Measurements from ENCODE around the gene BLOC1S3.

BLOC1S3 gene

DNA sequence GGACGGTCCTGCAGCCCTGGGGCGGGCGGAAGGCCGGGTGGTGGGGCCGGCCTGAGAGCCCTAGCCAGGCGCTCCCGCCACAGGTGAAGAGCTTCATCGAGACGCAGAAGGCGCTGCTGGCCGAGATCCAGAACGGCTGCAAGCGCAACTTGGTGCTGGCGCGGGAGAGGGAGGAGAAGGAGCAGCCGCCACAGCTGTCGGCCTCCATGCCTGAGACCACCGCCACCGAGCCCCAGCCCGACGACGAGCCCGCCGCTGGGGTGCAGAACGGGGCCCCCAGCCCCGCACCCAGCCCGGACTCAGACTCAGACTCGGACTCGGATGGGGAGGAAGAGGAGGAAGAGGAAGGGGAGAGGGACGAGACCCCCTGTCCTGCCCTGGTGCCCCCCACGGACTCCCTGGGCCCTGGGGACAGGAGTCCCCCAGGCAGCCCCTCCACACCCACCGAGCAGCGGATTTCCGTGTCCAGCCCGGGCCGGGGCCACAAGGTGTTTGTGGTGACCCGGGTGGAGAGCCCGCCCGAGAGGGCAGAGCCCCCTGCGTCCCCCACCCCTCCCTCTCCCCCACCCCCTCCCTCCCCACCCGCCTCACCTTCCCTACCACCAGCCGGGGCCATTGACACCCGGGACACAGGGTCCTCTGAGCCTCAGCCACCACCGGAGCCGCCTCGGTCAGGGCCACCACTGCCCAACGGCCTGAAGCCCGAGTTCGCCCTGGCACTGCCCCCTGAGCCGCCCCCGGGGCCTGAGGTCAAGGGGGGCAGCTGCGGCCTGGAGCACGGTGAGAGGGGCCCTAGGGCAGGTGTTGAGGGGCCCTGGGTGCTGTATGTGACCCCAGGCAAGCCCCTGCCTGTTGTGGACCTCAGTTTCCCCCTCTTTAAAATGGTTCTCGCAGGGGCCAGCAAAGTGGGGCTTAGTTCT is 33.1 kb upstream of the BLOC1S3 start:
- Histone ChIP-seq H3K79me2 (ENCODE audit: low read length) (no peaks in the 10 kb centered on the region), H3K36me3 (replicated peaks; ENCODE audit: low read depth, low read length) (peaks cover 7% of the 10 kb centered on the region), H3K27me3 (ENCODE audit: low read depth, low read length) (no peaks in the 10 kb centered on the region), H3K9ac (ENCODE audit: low read length) (no peak overlapping the region), H2AFZ (ENCODE audit: low read depth, low read length) (no peak overlapping the region), H3K27ac (ENCODE audit: low read length) (no peak overlapping the region), H3K4me2 (ENCODE audit: low read length) (no peak overlapping the region), H3K4me1 (ENCODE audit: low read length) (no peaks in the 10 kb centered on the region), H4K20me1 (ENCODE audit: insufficient read depth, low read length) (no peaks in the 10 kb centered on the region), H3K9me3 (ENCODE audit: insufficient read depth, low read length) (no peaks in the 10 kb centered on the region), H3K4me3 (ENCODE audit: low read length) (no peak overlapping the region)
- TF ChIP-seq, protein P1, sequence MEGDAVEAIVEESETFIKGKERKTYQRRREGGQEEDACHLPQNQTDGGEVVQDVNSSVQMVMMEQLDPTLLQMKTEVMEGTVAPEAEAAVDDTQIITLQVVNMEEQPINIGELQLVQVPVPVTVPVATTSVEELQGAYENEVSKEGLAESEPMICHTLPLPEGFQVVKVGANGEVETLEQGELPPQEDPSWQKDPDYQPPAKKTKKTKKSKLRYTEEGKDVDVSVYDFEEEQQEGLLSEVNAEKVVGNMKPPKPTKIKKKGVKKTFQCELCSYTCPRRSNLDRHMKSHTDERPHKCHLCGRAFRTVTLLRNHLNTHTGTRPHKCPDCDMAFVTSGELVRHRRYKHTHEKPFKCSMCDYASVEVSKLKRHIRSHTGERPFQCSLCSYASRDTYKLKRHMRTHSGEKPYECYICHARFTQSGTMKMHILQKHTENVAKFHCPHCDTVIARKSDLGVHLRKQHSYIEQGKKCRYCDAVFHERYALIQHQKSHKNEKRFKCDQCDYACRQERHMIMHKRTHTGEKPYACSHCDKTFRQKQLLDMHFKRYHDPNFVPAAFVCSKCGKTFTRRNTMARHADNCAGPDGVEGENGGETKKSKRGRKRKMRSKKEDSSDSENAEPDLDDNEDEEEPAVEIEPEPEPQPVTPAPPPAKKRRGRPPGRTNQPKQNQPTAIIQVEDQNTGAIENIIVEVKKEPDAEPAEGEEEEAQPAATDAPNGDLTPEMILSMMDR (IDR thresholded peaks at IDR 0.05; ENCODE audit: low read depth, low read length) = no peak
- TF ChIP-seq EZH2phosphoT487 (IDR thresholded peaks at IDR 0.05; ENCODE audit: low read depth) = no peak

DNA sequence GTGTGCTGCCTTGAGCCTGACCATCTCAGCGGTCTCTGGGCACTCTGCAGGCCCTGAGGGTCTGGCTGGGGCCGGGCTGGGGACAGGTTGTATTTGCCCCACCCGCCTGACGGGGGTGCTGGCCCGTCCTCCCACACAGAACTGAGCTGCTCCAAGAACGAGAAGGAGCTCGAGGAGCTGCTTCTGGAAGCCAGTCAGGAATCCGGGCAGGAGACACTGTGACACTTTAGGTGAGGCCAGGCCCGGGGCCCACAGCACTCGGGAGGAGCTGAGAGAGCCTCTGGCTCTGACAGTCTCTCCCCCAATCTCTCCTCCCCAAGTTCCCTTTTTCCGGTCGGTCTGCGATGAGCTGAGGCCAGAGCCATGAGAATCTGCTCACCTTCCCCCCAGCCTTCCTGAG is 32.3 kb upstream of the BLOC1S3 start:
- no peaks in the 10 kb centered on the region for H3K9me3 ChIP-seq (ENCODE audit: insufficient read depth, low read length)
- TF ChIP-seq, protein P1 (IDR thresholded peaks at IDR 0.05; ENCODE audit: low read depth, low read length) = no peak
- no peak for TF ChIP-seq EZH2phosphoT487 (IDR thresholded peaks at IDR 0.05; ENCODE audit: low read depth)

DNA sequence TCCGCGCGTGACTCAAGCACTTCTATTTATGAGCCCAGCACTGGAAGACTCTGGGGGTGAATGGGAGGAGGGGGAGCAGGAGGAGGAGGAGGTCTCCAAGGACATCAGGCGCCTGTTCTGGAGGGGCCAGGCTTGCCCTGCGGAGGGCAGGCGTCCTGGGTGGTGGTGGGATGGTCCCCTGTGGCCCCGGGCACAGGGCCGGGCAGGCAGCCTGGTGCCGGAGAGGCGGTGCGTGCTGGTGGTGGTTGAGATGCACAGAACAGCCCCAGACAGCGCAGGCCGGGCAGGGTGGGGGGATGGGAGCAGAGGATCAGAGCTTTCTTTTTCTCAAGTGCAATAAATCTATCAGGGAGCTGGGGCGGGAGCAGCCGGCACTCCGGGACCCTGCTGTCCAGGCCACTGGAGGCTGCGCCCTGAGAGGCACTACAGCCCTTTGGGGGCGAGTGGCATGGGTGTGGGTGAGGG is 31.8 kb upstream of the BLOC1S3 start:
- TF ChIP-seq, protein P1 (IDR thresholded peaks at IDR 0.05; ENCODE audit: low read depth, low read length) = no peak
- no peak for TF ChIP-seq EZH2phosphoT487 (IDR thresholded peaks at IDR 0.05; ENCODE audit: low read depth)
- Histone ChIP-seq H3K9me3 (ENCODE audit: insufficient read depth, low read length) (no peaks in the 10 kb centered on the region), H3K36me3 (replicated peaks; ENCODE audit: low read depth, low read length) (peaks cover 7% of the 10 kb centered on the region), H3K4me3 (ENCODE audit: low read length) (no peak overlapping the region), H4K20me1 (ENCODE audit: insufficient read depth, low read length) (no peaks in the 10 kb centered on the region), H3K4me2 (ENCODE audit: low read length) (no peak overlapping the region), H3K4me1 (ENCODE audit: low read length) (no peaks in the 10 kb centered on the region), H3K27me3 (ENCODE audit: low read depth, low read length) (no peaks in the 10 kb centered on the region), H3K79me2 (ENCODE audit: low read length) (no peaks in the 10 kb centered on the region), H3K27ac (ENCODE audit: low read length) (no peak overlapping the region), H3K9ac (ENCODE audit: low read length) (no peak overlapping the region), H2AFZ (ENCODE audit: low read depth, low read length) (no peak overlapping the region)

More for the DNA sequence above, 32.3 kb upstream of the BLOC1S3 start:
- H2AFZ ChIP-seq (ENCODE audit: low read depth, low read length) = no peak overlapping the region
- H3K27me3 ChIP-seq (ENCODE audit: low read depth, low read length) = no peaks in the 10 kb centered on the region
- H3K9ac ChIP-seq (ENCODE audit: low read length) = no peak overlapping the region
- no peak overlapping the region for H3K4me2 ChIP-seq (ENCODE audit: low read length)
- peaks cover 7% of the 10 kb centered on the region for H3K36me3 ChIP-seq (replicated peaks; ENCODE audit: low read depth, low read length)
- no peaks in the 10 kb centered on the region for H4K20me1 ChIP-seq (ENCODE audit: insufficient read depth, low read length)
- H3K4me3 ChIP-seq (ENCODE audit: low read length) = no peak overlapping the region
- no peaks in the 10 kb centered on the region for H3K4me1 ChIP-seq (ENCODE audit: low read length)
- H3K79me2 ChIP-seq (ENCODE audit: low read length) = no peaks in the 10 kb centered on the region
- no peak overlapping the region for H3K27ac ChIP-seq (ENCODE audit: low read length)

DNA sequence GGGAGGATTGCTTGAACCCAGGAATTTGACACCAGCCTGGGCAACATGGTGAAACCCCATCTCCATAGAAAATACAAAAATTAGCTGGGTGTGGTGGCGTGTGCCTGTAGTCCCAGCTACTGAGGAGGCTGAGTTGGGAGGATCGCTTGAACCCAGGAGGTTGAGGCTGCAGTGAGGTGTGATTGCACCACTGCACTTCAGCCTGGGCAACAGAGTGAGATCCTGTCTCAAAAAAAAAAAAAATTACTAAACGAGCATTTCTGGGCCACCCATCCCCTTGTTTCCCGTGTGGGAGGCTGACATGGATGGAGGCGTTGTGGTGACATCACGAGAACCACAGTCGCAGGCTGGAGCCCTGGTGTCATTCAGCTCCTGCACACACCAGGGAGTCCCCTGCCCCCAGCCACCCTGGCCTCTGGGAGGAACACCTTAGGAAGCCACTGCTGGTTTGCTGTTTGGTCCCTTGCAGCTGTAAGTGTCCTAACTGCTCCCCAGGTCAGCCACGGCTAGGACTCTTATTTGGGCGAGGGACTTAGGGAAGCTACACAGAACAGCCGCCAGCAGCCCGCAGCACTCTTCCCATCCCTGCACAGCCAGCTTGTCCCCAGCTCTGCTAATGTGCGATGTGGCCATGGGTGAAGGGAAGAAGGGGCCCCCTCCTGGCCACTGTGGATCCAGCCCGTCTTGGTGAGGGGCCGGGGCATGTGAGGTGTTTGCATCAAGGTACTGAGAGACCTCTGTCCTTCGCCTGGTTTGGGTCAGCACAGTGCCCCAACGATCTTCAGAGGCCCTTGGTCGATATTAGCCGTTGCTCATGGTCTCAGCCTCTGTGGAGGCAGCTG is 30.5 kb upstream of the BLOC1S3 start:
- H3K4me2 ChIP-seq (ENCODE audit: low read length) = no peak overlapping the region
- H3K4me1 ChIP-seq (ENCODE audit: low read length) = no peaks in the 10 kb centered on the region
- no peak overlapping the region for H2AFZ ChIP-seq (ENCODE audit: low read depth, low read length)
- H3K9me3 ChIP-seq (ENCODE audit: insufficient read depth, low read length) = no peaks in the 10 kb centered on the region
- H3K36me3 ChIP-seq (replicated peaks; ENCODE audit: low read depth, low read length) = peaks cover 10% of the 10 kb centered on the region
- no peaks in the 10 kb centered on the region for H3K27me3 ChIP-seq (ENCODE audit: low read depth, low read length)
- H3K4me3 ChIP-seq (ENCODE audit: low read length) = no peak overlapping the region
- H4K20me1 ChIP-seq (ENCODE audit: insufficient read depth, low read length) = no peaks in the 10 kb centered on the region
- H3K9ac ChIP-seq (ENCODE audit: low read length) = no peak overlapping the region
- no peaks in the 10 kb centered on the region for H3K79me2 ChIP-seq (ENCODE audit: low read length)
- no peak overlapping the region for H3K27ac ChIP-seq (ENCODE audit: low read length)
- no peak for TF ChIP-seq EZH2phosphoT487 (IDR thresholded peaks at IDR 0.05; ENCODE audit: low read depth)
- TF ChIP-seq, protein P1 (IDR thresholded peaks at IDR 0.05; ENCODE audit: low read depth, low read length) = 0 out of 2 replicates have a peak, but pooled peaks have one; percentile 5

Measured in OCI-LY3 (cell line).